HUDEP-2 (cell line): ENCODE measurements around the gene SPTLC2.
"Not testable (repeated sequence)": the region's sequence is repeated elsewhere in the genome, so short reads cannot be mapped to it uniquely, and the experiment has no call there.

Experiments used
- DNase-seq, 76 experiments: peaks; one replicate each; lab custom pipeline; 2025; ENCODE audit not compliant: unreplicated experiment in 76 of 76; lab: John Stamatoyannopoulos, UW

Gene SPTLC2

GRCh38 chr14:77616454-77617229, at the start of gene SPTLC2:
TSS of gene SPTLC2 (minus strand) at chr14:77616637. CDS start at chr14:77616579, 58 bp downstream.
- DNase-seq = peak in 75 of 76 experiments; percentile 64 to 99 (median 98)

- no peak for DNase-seq
Observed at GRCh38 chr14:77663293-77663692, 46.9 kb upstream of the SPTLC2 start.

GRCh38 chr14:77661562-77661961, 45.1 kb upstream of the SPTLC2 start:
- not testable (repeated sequence) for DNase-seq

GRCh38 chr14:77660754-77661153, 44.3 kb upstream of the SPTLC2 start:
- DNase-seq = no peak

- no peak for DNase-seq
Observed at GRCh38 chr14:77659831-77660230, 43.4 kb upstream of the SPTLC2 start.

GRCh38 chr14:77657280-77657679, 40.8 kb upstream of the SPTLC2 start:
- DNase-seq = no peak

GRCh38 chr14:77654001-77654441, 37.6 kb upstream of the SPTLC2 start:
- no peak for DNase-seq

GRCh38 chr14:77649326-77649725, 32.9 kb upstream of the SPTLC2 start:
- no peak for DNase-seq

- DNase-seq = no peak
Observed at GRCh38 chr14:77648520-77649200, 32.2 kb upstream of the SPTLC2 start.

- no peak for DNase-seq
Observed at GRCh38 chr14:77647853-77648252, 31.4 kb upstream of the SPTLC2 start.

- no peak for DNase-seq
Observed at GRCh38 chr14:77646907-77647306, 30.5 kb upstream of the SPTLC2 start.

GRCh38 chr14:77645520-77646230, 29.2 kb upstream of the SPTLC2 start:
- DNase-seq = peak in 42 of 76 experiments; percentile 2 to 57 (median 20)

- no peak for DNase-seq
Observed at GRCh38 chr14:77642407-77642806, 26.0 kb upstream of the SPTLC2 start.

- peak in 66 of 76 experiments; percentile 4 to 74 (median 44) for DNase-seq
Observed at GRCh38 chr14:77641534-77642341, 25.3 kb upstream of the SPTLC2 start.

GRCh38 chr14:77640756-77641533, 24.5 kb upstream of the SPTLC2 start:
- DNase-seq = no peak

- no peak for DNase-seq
Observed at GRCh38 chr14:77638771-77639171, 22.3 kb upstream of the SPTLC2 start.

GRCh38 chr14:77635869-77636268, 19.4 kb upstream of the SPTLC2 start:
- not testable (repeated sequence) for DNase-seq

- DNase-seq = not testable (repeated sequence)
Observed at GRCh38 chr14:77635466-77635865, 19.0 kb upstream of the SPTLC2 start.

- DNase-seq = no peak
Observed at GRCh38 chr14:77630111-77630510, 13.7 kb upstream of the SPTLC2 start.

GRCh38 chr14:77625360-77625759, 8.9 kb upstream of the SPTLC2 start:
- no peak for DNase-seq
